GM12878 (cell line): ENCODE results near the gene DMAC2. TPM values are rescaled to one million over a fixed set of nuclear protein-coding genes. Genes with fewer than 3 reads are reported as not detected.

ENCODE experiments used
- ATF7 ChIP-seq: fragments of 450-650 bp; IDR thresholded peaks from 2 replicates; pipeline ENCODE4 v1.6.1; 2016; ENCODE audit warnings: low read depth, mild to moderate bottlenecking
- BHLHE40 ChIP-seq, 2 experiments: fragments of 450-650 bp in 1 of 2; IDR thresholded peaks; 2 replicates each; pipeline ENCODE4 v1.6.1; 2011 to 2017; ENCODE audit warnings: low read depth in 2 of 2, borderline replicate concordance in 1 of 2, improper control_type of control experiment in 1 of 2, low read length in 1 of 2, mild to moderate bottlenecking in 1 of 2
- CBX5 ChIP-seq: sonication (generic); IDR thresholded peaks from 2 replicates; pipeline ENCODE4 v1.6.1; 2016; ENCODE audit warnings: low read depth, moderate library complexity, mild to moderate bottlenecking, inconsistent platforms
- CEBPB ChIP-seq, 2 experiments: fragments of 150-350 bp in 1 of 2; IDR thresholded peaks; 2 replicates each; pipeline ENCODE4 v1.6.1; 2012 to 2014; ENCODE audit warnings: low read depth in 2 of 2, low read length in 2 of 2, borderline replicate concordance in 1 of 2, inconsistent platforms in 1 of 2
- EED ChIP-seq: sonication (generic); IDR thresholded peaks from 2 replicates; pipeline ENCODE4 v1.6.1; 2016; ENCODE audit warnings: antibody characterized with exemption, low read depth
- FOS ChIP-seq: IDR thresholded peaks from 3 replicates; pipeline ENCODE4 v1.6.1; 2011; ENCODE audit warnings: borderline replicate concordance; ENCODE audit not compliant: insufficient read length; ENCODE audit errors: extremely low read depth
- HDGF ChIP-seq: fragments of 450-650 bp; IDR thresholded peaks from 2 replicates; pipeline ENCODE4 v1.6.1; 2016; ENCODE audit warnings: antibody characterized with exemption
- KLF5 ChIP-seq: fragments of 450-650 bp; IDR thresholded peaks from 2 replicates; pipeline ENCODE4 v1.6.1; 2014; ENCODE audit warnings: mild to moderate bottlenecking; ENCODE audit not compliant: partially characterized antibody
- NBN ChIP-seq: fragments of 450-650 bp; IDR thresholded peaks from 2 replicates; pipeline ENCODE4 v1.6.1; 2016
- NR2C2 ChIP-seq: IDR thresholded peaks from 2 replicates; pipeline ENCODE4 v1.6.1; 2011; ENCODE audit warnings: borderline replicate concordance, low read depth; ENCODE audit not compliant: control insufficient read depth, insufficient read length
- POLR2AphosphoS2 ChIP-seq: IDR thresholded peaks from 2 replicates; pipeline ENCODE4 v1.6.1; 2011; ENCODE audit warnings: low read depth, mild to moderate bottlenecking, low read length, improper control_type of control experiment, moderate library complexity
- POLR2AphosphoS5 ChIP-seq: IDR thresholded peaks from 2 replicates; pipeline ENCODE4 v1.6.1; 2011; ENCODE audit warnings: mild to moderate bottlenecking, low read length, inconsistent platforms
- POU2F2 ChIP-seq: IDR thresholded peaks from 3 replicates; pipeline ENCODE4 v1.6.1; 2011; ENCODE audit warnings: low read depth, mild to moderate bottlenecking, low read length, borderline replicate concordance
- SMARCA5 ChIP-seq: fragments of 450-650 bp; IDR thresholded peaks from 2 replicates; pipeline ENCODE4 v1.6.1; 2017; ENCODE audit warnings: mild to moderate bottlenecking
- SP1 ChIP-seq: IDR thresholded peaks from one replicate; pipeline ENCODE4 v1.6.1; 2011; ENCODE audit warnings: low read depth, low read length
- SUZ12 ChIP-seq: fragments of 200-600 bp; sonication (generic); IDR thresholded peaks from one replicate; pipeline ENCODE4 v1.6.1; 2018; ENCODE audit warnings: antibody characterized with exemption, mild to moderate bottlenecking; ENCODE audit not compliant: unreplicated experiment
- WRNIP1 ChIP-seq: IDR thresholded peaks from 2 replicates; pipeline ENCODE4 v1.6.1; 2011; ENCODE audit warnings: low read depth, low read length, improper control_type of control experiment, borderline replicate concordance
- ZBED1 ChIP-seq: IDR thresholded peaks from 2 replicates; pipeline ENCODE4 v1.6.1; 2016; ENCODE audit warnings: borderline replicate concordance
- ZNF24 ChIP-seq: fragments of 450-650 bp; IDR thresholded peaks from 2 replicates; pipeline ENCODE4 v1.6.1; 2017; ENCODE audit warnings: antibody characterized with exemption, mild to moderate bottlenecking
- polyA plus RNA-seq, 11 experiments: library from polyadenylated mRNA; depleted of rRNA in 4 of 11; unstranded in 6 of 11; stranded (reverse) in 5 of 11; fragments of >200 nt; fragmentation: Nextera tagmentation in 4 of 11; fragmentation: Illumina TruSeq in 1 of 11; extraction: Ambion mirVana in 4 of 11; extraction: Trizol in 1 of 11; gene quantifications; 1 replicate in 1 of 11; 2 replicates in 10 of 11; pipeline versions ENCODE4 v1.2.1 to v1.2.3, GENCODE V29; 2011 to 2016; ENCODE audit warnings: inconsistent platforms in 2 of 11, missing spikeins in 2 of 11, low read depth in 1 of 11
- total RNA-seq, 4 experiments: library from RNA; depleted of rRNA in 3 of 4; stranded (reverse); fragments of >200 nt in 3 of 4; fragmentation: Illumina TruSeq in 1 of 4; extraction: Trizol in 1 of 4; gene quantifications; 2 replicates each; pipeline versions ENCODE4 v1.2.1 to v1.2.3, GENCODE V29; 2013 to 2021
- TF ChIP-seq, protein P1 (sequence below): fragments of 450-650 bp; IDR thresholded peaks from 2 replicates; pipeline ENCODE4 v1.6.1; 2017; ENCODE audit warnings: borderline replicate concordance
- TF ChIP-seq, protein P2 (sequence below): fragments of 450-650 bp; IDR thresholded peaks from 2 replicates; pipeline ENCODE4 v1.6.1; 2018; ENCODE audit warnings: mild to moderate bottlenecking, low read depth, moderate library complexity; ENCODE audit not compliant: partially characterized antibody
- TF ChIP-seq, protein P3 (sequence below): fragments of 450-650 bp; formaldehyde crosslinking; IDR thresholded peaks from 2 replicates; pipeline ENCODE4 v1.5.0; 2022; ENCODE audit warnings: mild to moderate bottlenecking, missing genetic modification characterization
- TF ChIP-seq, protein P4 (sequence below): IDR thresholded peaks from 2 replicates; pipeline ENCODE4 v1.6.1; 2012; ENCODE audit warnings: low read depth, low read length, improper control_type of control experiment

Gene DMAC2
- total and polyA plus RNA-seq, 10 of the 15 experiments (the other 5 are each of a cell fraction or from before 2014, with no cell fraction given), result 10.8 to 57.2 (median 42.7) TPM

DNA sequence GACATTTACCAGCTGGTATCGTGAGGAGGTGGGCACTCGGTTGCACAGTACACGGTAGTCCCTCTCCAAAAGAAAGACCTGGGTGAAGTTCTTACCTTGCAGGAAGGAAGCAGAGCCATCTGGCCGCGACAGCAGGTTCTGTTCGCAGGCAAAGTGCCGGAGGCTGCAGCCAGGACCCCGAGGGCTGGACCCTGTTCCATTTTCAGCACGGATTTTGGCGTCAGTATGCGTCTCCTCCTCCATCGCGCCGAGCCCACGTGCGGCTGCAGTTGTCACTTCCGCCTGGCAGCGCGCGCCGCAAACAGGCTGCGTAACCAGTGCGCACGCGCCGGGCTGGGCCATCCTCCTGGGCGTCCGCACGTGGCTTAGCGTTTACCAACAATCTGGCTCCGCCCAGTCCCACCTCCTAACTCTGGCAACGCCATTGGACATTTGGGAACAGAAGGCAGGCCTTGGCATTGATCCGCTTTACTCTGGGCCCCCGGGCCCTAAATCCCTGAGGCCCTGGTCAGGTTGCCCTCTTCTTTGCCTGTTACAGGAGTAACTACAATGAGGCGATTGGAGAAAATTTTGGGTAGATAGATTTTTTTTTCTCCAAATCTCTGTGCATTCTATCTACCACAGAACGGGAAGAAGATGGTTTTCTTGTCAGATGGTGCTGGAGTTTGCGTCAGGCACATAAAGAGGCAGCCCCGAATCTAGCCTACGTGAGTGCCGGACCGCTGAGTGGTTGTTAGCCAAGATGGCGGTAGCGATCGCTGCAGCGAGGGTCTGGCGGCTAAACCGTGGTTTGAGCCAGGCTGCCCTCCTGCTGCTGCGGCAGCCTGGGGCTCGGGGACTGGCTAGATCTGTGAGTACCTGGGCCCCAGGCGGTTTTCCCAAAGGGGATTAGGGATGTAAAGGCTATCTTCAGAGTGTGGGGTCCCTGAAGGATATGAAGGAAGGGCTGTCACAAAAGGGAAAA lies 42.3 kb downstream of the DMAC2 start, which contains the start of the genes BCKDHA and EXOSC5 (continued):
- TF ChIP-seq POLR2AphosphoS2, result no peak
- TF ChIP-seq KLF5, result peak; percentile 83
- TF ChIP-seq, protein P1, sequence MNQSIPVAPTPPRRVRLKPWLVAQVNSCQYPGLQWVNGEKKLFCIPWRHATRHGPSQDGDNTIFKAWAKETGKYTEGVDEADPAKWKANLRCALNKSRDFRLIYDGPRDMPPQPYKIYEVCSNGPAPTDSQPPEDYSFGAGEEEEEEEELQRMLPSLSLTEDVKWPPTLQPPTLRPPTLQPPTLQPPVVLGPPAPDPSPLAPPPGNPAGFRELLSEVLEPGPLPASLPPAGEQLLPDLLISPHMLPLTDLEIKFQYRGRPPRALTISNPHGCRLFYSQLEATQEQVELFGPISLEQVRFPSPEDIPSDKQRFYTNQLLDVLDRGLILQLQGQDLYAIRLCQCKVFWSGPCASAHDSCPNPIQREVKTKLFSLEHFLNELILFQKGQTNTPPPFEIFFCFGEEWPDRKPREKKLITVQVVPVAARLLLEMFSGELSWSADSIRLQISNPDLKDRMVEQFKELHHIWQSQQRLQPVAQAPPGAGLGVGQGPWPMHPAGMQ, result peak; percentile 99
- TF ChIP-seq SP1, result peak; percentile 74
- no peak for TF ChIP-seq SUZ12
- TF ChIP-seq NR2C2, result no peak
- no peak for TF ChIP-seq CEBPB (IDR thresholded peaks at IDR 0.05; ENCODE audit: borderline replicate concordance in 1 of 2, low read depth in 2 of 2, low read length in 2 of 2)
- TF ChIP-seq SMARCA5, result no peak
- TF ChIP-seq ZNF24, result peak; percentile 93
- TF ChIP-seq, protein P2, sequence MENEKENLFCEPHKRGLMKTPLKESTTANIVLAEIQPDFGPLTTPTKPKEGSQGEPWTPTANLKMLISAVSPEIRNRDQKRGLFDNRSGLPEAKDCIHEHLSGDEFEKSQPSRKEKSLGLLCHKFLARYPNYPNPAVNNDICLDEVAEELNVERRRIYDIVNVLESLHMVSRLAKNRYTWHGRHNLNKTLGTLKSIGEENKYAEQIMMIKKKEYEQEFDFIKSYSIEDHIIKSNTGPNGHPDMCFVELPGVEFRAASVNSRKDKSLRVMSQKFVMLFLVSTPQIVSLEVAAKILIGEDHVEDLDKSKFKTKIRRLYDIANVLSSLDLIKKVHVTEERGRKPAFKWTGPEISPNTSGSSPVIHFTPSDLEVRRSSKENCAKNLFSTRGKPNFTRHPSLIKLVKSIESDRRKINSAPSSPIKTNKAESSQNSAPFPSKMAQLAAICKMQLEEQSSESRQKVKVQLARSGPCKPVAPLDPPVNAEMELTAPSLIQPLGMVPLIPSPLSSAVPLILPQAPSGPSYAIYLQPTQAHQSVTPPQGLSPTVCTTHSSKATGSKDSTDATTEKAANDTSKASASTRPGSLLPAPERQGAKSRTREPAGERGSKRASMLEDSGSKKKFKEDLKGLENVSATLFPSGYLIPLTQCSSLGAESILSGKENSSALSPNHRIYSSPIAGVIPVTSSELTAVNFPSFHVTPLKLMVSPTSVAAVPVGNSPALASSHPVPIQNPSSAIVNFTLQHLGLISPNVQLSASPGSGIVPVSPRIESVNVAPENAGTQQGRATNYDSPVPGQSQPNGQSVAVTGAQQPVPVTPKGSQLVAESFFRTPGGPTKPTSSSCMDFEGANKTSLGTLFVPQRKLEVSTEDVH, result peak; percentile 29
- no peak for TF ChIP-seq EED
- TF ChIP-seq POLR2AphosphoS5, result peak; percentile 72
- TF ChIP-seq, protein P3, sequence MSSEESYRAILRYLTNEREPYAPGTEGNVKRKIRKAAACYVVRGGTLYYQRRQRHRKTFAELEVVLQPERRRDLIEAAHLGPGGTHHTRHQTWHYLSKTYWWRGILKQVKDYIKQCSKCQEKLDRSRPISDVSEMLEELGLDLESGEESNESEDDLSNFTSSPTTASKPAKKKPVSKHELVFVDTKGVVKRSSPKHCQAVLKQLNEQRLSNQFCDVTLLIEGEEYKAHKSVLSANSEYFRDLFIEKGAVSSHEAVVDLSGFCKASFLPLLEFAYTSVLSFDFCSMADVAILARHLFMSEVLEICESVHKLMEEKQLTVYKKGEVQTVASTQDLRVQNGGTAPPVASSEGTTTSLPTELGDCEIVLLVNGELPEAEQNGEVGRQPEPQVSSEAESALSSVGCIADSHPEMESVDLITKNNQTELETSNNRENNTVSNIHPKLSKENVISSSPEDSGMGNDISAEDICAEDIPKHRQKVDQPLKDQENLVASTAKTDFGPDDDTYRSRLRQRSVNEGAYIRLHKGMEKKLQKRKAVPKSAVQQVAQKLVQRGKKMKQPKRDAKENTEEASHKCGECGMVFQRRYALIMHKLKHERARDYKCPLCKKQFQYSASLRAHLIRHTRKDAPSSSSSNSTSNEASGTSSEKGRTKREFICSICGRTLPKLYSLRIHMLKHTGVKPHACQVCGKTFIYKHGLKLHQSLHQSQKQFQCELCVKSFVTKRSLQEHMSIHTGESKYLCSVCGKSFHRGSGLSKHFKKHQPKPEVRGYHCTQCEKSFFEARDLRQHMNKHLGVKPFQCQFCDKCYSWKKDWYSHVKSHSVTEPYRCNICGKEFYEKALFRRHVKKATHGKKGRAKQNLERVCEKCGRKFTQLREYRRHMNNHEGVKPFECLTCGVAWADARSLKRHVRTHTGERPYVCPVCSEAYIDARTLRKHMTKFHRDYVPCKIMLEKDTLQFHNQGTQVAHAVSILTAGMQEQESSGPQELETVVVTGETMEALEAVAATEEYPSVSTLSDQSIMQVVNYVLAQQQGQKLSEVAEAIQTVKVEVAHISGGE (CRISPR knock-in tag), result no peak
- TF ChIP-seq POU2F2, result peak; percentile 61; the same call in 2 of the 3 replicates
- TF ChIP-seq CBX5, result no peak
- TF ChIP-seq, protein P4, sequence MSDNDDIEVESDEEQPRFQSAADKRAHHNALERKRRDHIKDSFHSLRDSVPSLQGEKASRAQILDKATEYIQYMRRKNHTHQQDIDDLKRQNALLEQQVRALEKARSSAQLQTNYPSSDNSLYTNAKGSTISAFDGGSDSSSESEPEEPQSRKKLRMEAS, result peak; percentile 100
- peak; percentile 83; the same call in 1 of the 2 replicates for TF ChIP-seq NBN
- peak; percentile 70 for TF ChIP-seq ATF7
- peak; percentile 95 to 98 for TF ChIP-seq BHLHE40 (IDR thresholded peaks at IDR 0.05; ENCODE audit: borderline replicate concordance in 1 of 2, low read depth in 2 of 2, low read length in 1 of 2)
- TF ChIP-seq ZBED1, result no peak
- TF ChIP-seq FOS, result no peak
- peak; percentile 81 for TF ChIP-seq HDGF
- no peak for TF ChIP-seq WRNIP1
